PFSK-1 (cell line): ENCODE results near the gene GDF7.

Experiments used
- FOXP2 ChIP-seq: optimal IDR thresholded peaks from 2 replicates; pipeline ENCODE3; 2011; ENCODE audit warnings: borderline replicate concordance, control low read depth, inconsistent platforms; ENCODE audit not compliant: insufficient read depth; ENCODE audit errors: extremely low read length, extremely low read depth
- POLR2AphosphoS5 ChIP-seq: IDR thresholded peaks from 2 replicates; pipeline ENCODE4 v1.6.1; 2012; ENCODE audit warnings: low read depth, mild to moderate bottlenecking, control low read depth, low read length, moderate library complexity
- REST ChIP-seq, 2 experiments: IDR thresholded peaks; 2 replicates each; pipeline versions ENCODE4 v1.6.1 to v1.8.0; 2011 to 2012; ENCODE audit warnings: low read depth in 2 of 2, low read length in 2 of 2, control low read depth in 1 of 2, inconsistent platforms in 1 of 2, mild to moderate bottlenecking in 1 of 2, moderate library complexity in 1 of 2; ENCODE audit not compliant: insufficient read depth in 1 of 2
- SIN3A ChIP-seq: IDR thresholded peaks from 2 replicates; pipeline ENCODE4 v1.6.1; 2012; ENCODE audit warnings: mild to moderate bottlenecking, low read length, moderate library complexity, borderline replicate concordance; ENCODE audit not compliant: insufficient read depth
- TAF1 ChIP-seq: IDR thresholded peaks from 2 replicates; pipeline ENCODE4 v1.6.1; 2012; ENCODE audit warnings: low read length, control low read depth, borderline replicate concordance; ENCODE audit not compliant: insufficient read depth

Gene GDF7

GRCh38 chr2:20635113-20635510 is 31.8 kb upstream of the GDF7 start:
- no peak for TF ChIP-seq FOXP2
- no peak for TF ChIP-seq POLR2AphosphoS5
- TF ChIP-seq SIN3A = no peak
- no peak for TF ChIP-seq TAF1
- no peak for TF ChIP-seq REST (IDR thresholded peaks at IDR 0.05; ENCODE audit: insufficient read depth in 1 of 2, low read depth in 2 of 2, low read length in 2 of 2)

GRCh38 chr2:20635675-20636584 is 31.0 kb upstream of the GDF7 start:
- TF ChIP-seq REST (IDR thresholded peaks at IDR 0.05; ENCODE audit: insufficient read depth in 1 of 2, low read depth in 2 of 2, low read length in 2 of 2) (no peak), FOXP2 (peak; percentile 91), POLR2AphosphoS5 (no peak), SIN3A (no peak), TAF1 (peak; percentile 28; the same call in 1 of the 2 replicates)

GRCh38 chr2:20637147-20637546 is 29.8 kb upstream of the GDF7 start:
- no peak for TF ChIP-seq FOXP2
- TF ChIP-seq REST (IDR thresholded peaks at IDR 0.05; ENCODE audit: insufficient read depth in 1 of 2, low read depth in 2 of 2, low read length in 2 of 2) = no peak
- no peak for TF ChIP-seq SIN3A
- no peak for TF ChIP-seq TAF1
- no peak for TF ChIP-seq POLR2AphosphoS5

GRCh38 chr2:20638014-20638413 is 28.9 kb upstream of the GDF7 start:
- no peak for TF ChIP-seq FOXP2
- no peak for TF ChIP-seq POLR2AphosphoS5
- no peak for TF ChIP-seq TAF1
- TF ChIP-seq SIN3A = no peak
- no peak for TF ChIP-seq REST (IDR thresholded peaks at IDR 0.05; ENCODE audit: insufficient read depth in 1 of 2, low read depth in 2 of 2, low read length in 2 of 2)
